Sigmoid colon (tissue), 7 donors: ENCODE measurements around the gene EFCAB12. TPM values are rescaled to one million over a fixed set of nuclear protein-coding genes. Genes with fewer than 3 reads are reported as not detected.
A peak's percentile ranks its signal among the peaks of the same experiment; 100 is the strongest.
"Not testable (repeated sequence)": the region's sequence is repeated elsewhere in the genome, so short reads cannot be mapped to it uniquely, and the experiment has no call there.

ENCODE experiments used
- DNase-seq: peaks from one replicate; pipeline ENCODE4 v3.0.0-alpha.2; 2019
- H3K27ac ChIP-seq, 4 donors: fragments of 200-600 bp; sonication (generic); one replicate each; pipeline ENCODE4 v1.5.1; 2016 to 2019; ENCODE audit warnings: mild to moderate bottlenecking in 1 of 4
- H3K27me3 ChIP-seq, 3 donors: fragments of 200-600 bp; sonication (generic); one replicate each; pipeline ENCODE4 v1.5.1; 2019; ENCODE audit warnings: mild to moderate bottlenecking in 1 of 3
- H3K36me3 ChIP-seq, 4 donors: fragments of 200-600 bp; sonication (generic); one replicate each; pipeline ENCODE4 v1.5.1; 2016 to 2019
- H3K4me1 ChIP-seq, 4 donors: fragments of 200-600 bp; sonication (generic); one replicate each; pipeline ENCODE4 v1.5.1; 2017 to 2019
- H3K4me3 ChIP-seq, 4 donors: fragments of 200-600 bp; sonication (generic); one replicate each; pipeline ENCODE4 v1.5.1; 2017 to 2019; ENCODE audit warnings: mild to moderate bottlenecking in 2 of 4, moderate library complexity in 1 of 4
- H3K9me3 ChIP-seq, 4 donors: fragments of 200-600 bp in 3 of 4; sonication (generic) in 3 of 4; one replicate each; pipeline versions ENCODE4 v1.5.1 to v1.6.1; 2013 to 2019
- CTCF ChIP-seq, 4 experiments: fragments of 450-650 bp in 3 of 4; fragments of 200-600 bp in 1 of 4; IDR thresholded peaks; one replicate each; pipeline ENCODE4 v1.5.1; 2016 to 2019; ENCODE audit warnings: antibody characterized with exemption in 4 of 4, mild to moderate bottlenecking in 3 of 4, moderate library complexity in 2 of 4
- EP300 ChIP-seq, 4 donors: sonication (generic); formaldehyde crosslinking; IDR thresholded peaks; one replicate each; pipeline ENCODE4 v1.6.1; 2017; ENCODE audit warnings: antibody characterized with exemption in 4 of 4
- POLR2A ChIP-seq, 2 donors: fragments of 450-650 bp; IDR thresholded peaks; one replicate each; pipeline ENCODE4 v1.6.1; 2016; ENCODE audit warnings: antibody characterized with exemption in 2 of 2, mild to moderate bottlenecking in 2 of 2, moderate library complexity in 2 of 2
- POLR2AphosphoS5 ChIP-seq, 4 donors: sonication (generic); formaldehyde crosslinking; IDR thresholded peaks; one replicate each; pipeline ENCODE4 v1.6.1; 2017; ENCODE audit warnings: antibody characterized with exemption in 4 of 4
- WGBS, 2 donors: extraction: QIAGEN DNeasy Blood & Tissue Kit; methylation state at CpG; one replicate each; pipeline ENCODE4 v1.1.7; 2013; 5-methylcytosine and 5-hydroxymethylcytosine counted together
- intact Hi-C: fragments of 100-400 bp; cut with DNase I; formaldehyde crosslinking; loops from one replicate; pipeline ENCODE4 v1.15.1; 2023
- polyA plus RNA-seq, 3 donors: library from polyadenylated mRNA; stranded (reverse); fragments of 200-250 nt; gene quantifications; one replicate each; pipeline ENCODE4 v1.2.3, GENCODE V29; 2013
- total RNA-seq, 4 donors: library from RNA; depleted of rRNA; stranded (reverse); fragments of >200 nt; gene quantifications; one replicate each; pipeline ENCODE4 v1.1.0, GENCODE V29; 2016
- donor health status: healthy with polysubstance abuse.
- donor health status: Bipolar disorder and iron deficiency.
- donor health status: healthy.

EFCAB12 gene
- total and polyA plus RNA-seq, 7 donors = 0.36 to 0.46 (median 0.38) TPM; not detected in 4

GRCh38 chr3:129399145-129399894 lies 29.1 kb downstream of the EFCAB12 start:
- Histone ChIP-seq H3K36me3 (peaks cover 0 to 10% (median 0%) of the 10 kb centered on the region in 4 donors), H3K27ac (peak overlapping the region; percentile 80 to 88 (median 86)), H3K4me3 (peak overlapping the region; percentile 75 to 88 (median 86)), H3K27me3 (no peaks in the 10 kb centered on the region), H3K9me3 (no peaks in the 10 kb centered on the region), H3K4me1 (peaks cover 0 to 23% (median 17%) of the 10 kb centered on the region in 4 donors)
- intact Hi-C loops = loop anchor here (2.0 kb wide), 2 partner anchors 39 to 83 kb away; partner anchors contain the start of gene MBD4
- 0% methylated on average over 25 of the region's 25 CpGs for WGBS, 2 donors
- DNase-seq = peak; percentile 93
- TF ChIP-seq POLR2A (IDR thresholded peaks at IDR 0.05) = no peak
- TF ChIP-seq CTCF (IDR thresholded peaks at IDR 0.05) = peak; percentile 70 to 79 (median 74)
- TF ChIP-seq EP300 (IDR thresholded peaks at IDR 0.05) = no peak
- peak; percentile 7 to 38 (median 26) for TF ChIP-seq POLR2AphosphoS5 (IDR thresholded peaks at IDR 0.05)

GRCh38 chr3:129398803-129399144 lies 29.7 kb downstream of the EFCAB12 start:
- H3K36me3 ChIP-seq = peaks cover 0 to 10% (median 0%) of the 10 kb centered on the region in 4 donors
- peak overlapping the region; percentile 75 to 88 (median 86) for H3K4me3 ChIP-seq
- H3K9me3 ChIP-seq = no peaks in the 10 kb centered on the region
- no peak for TF ChIP-seq CTCF (IDR thresholded peaks at IDR 0.05)
- no peak for TF ChIP-seq POLR2A (IDR thresholded peaks at IDR 0.05)
- TF ChIP-seq POLR2AphosphoS5 (IDR thresholded peaks at IDR 0.05) = no peak
- TF ChIP-seq EP300 (IDR thresholded peaks at IDR 0.05) = no peak
- WGBS, 2 donors = 1% methylated on average over 18 of the region's 18 CpGs
- H3K27ac ChIP-seq = peak overlapping the region; percentile 80 to 88 (median 86)
- intact Hi-C loops = loop anchor here (2.0 kb wide), 2 partner anchors 40 to 82 kb away; partner anchors contain the start of gene MBD4
- H3K27me3 ChIP-seq = no peaks in the 10 kb centered on the region
- DNase-seq = no peak
- H3K4me1 ChIP-seq = peaks cover 0 to 23% (median 17%) of the 10 kb centered on the region in 4 donors

GRCh38 chr3:129393760-129394564 lies 34.5 kb downstream of the EFCAB12 start:
- intact Hi-C loops, H3K4me3 ChIP-seq, H3K27me3 ChIP-seq, H3K9me3 ChIP-seq, DNase-seq, H3K27ac ChIP-seq: not testable (repeated sequence)
- WGBS, 2 donors = 92% methylated on average over 14 of the region's 17 CpGs
- H3K36me3 ChIP-seq = peaks cover 0 to 54% (median 10%) of the 10 kb centered on the region in 4 donors
- peaks cover 0 to 31% (median 20%) of the 10 kb centered on the region in 4 donors for H3K4me1 ChIP-seq

- H3K9me3 ChIP-seq = no peaks in the 10 kb centered on the region
- 88 to 89% methylated on average over 6 of the region's 6 CpGs for WGBS, 2 donors
- DNase-seq = no peak
- no peaks in the 10 kb centered on the region for H3K27me3 ChIP-seq
- TF ChIP-seq CTCF (IDR thresholded peaks at IDR 0.05) (no peak), EP300 (IDR thresholded peaks at IDR 0.05) (no peak), POLR2A (IDR thresholded peaks at IDR 0.05) (no peak), POLR2AphosphoS5 (IDR thresholded peaks at IDR 0.05) (no peak)
- H3K36me3 ChIP-seq = peaks cover 0 to 58% (median 10%) of the 10 kb centered on the region in 4 donors
- intact Hi-C loops = no loop called here
- H3K4me3 ChIP-seq = no peak overlapping the region
- peaks cover 0 to 25% (median 16%) of the 10 kb centered on the region in 4 donors for H3K4me1 ChIP-seq
- no peak overlapping the region for H3K27ac ChIP-seq
These were observed 35.2 kb downstream of the EFCAB12 start for GRCh38 chr3:129393271-129393670.

- 88% methylated on average over 8 of the region's 8 CpGs for WGBS, 2 donors
These were observed 36.1 kb downstream of the EFCAB12 start for GRCh38 chr3:129392106-129392887.

GRCh38 chr3:129391583-129391982 lies 36.9 kb downstream of the EFCAB12 start:
- DNase-seq, H3K4me3 ChIP-seq, intact Hi-C loops, H3K9me3 ChIP-seq, H3K27me3 ChIP-seq, H3K27ac ChIP-seq: not testable (repeated sequence)
- Histone ChIP-seq H3K4me1 (peaks cover 0 to 19% (median 5%) of the 10 kb centered on the region in 4 donors), H3K36me3 (peaks cover 0 to 69% (median 13%) of the 10 kb centered on the region in 4 donors)
- WGBS, 2 donors = 55 to 80% methylated on average over 4 of the region's 4 CpGs

More at GRCh38 chr3:129392106-129392887, 36.1 kb downstream of the EFCAB12 start:
- H3K27ac ChIP-seq, H3K27me3 ChIP-seq, H3K9me3 ChIP-seq, H3K4me3 ChIP-seq, DNase-seq, intact Hi-C loops: not testable (repeated sequence)
- Histone ChIP-seq H3K36me3 (peaks cover 0 to 63% (median 10%) of the 10 kb centered on the region in 4 donors), H3K4me1 (peaks cover 0 to 19% (median 6%) of the 10 kb centered on the region in 4 donors)
